GM19397 (cell line): ENCODE measurements around the gene ABCA4.

Experiments
- ATAC-seq: cut with Tn5 transposase; IDR thresholded peaks from one replicate; pipeline ENCODE4 v1.9.1; 2021; ENCODE audit warnings: mild to moderate bottlenecking, moderate library complexity; ENCODE audit not compliant: unreplicated experiment

ABCA4 gene

GRCh38 chr1:94056996-94057395 is 64.0 kb downstream of the ABCA4 start:
- no peak for ATAC-seq

DNA sequence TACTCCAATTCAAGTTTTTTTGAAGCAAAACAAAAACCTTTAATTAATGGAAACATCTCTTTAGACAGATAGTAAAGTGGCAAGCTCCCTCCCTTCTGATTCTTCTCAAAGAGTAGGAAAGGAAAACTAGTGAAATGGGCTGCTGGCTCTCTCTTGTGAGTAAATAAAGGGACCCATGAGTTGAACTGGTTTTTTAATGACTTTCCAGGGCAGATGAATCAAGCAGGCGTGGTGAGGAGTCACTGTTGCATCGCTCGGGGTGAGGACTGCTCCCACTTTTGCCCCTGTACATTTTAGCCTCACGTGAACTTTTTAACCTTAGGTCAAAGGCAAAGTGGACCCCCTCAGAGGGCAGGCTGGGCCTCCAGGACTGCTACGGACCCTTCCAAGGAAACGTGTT is 64.8 kb downstream of the ABCA4 start:
- no peak for ATAC-seq

DNA sequence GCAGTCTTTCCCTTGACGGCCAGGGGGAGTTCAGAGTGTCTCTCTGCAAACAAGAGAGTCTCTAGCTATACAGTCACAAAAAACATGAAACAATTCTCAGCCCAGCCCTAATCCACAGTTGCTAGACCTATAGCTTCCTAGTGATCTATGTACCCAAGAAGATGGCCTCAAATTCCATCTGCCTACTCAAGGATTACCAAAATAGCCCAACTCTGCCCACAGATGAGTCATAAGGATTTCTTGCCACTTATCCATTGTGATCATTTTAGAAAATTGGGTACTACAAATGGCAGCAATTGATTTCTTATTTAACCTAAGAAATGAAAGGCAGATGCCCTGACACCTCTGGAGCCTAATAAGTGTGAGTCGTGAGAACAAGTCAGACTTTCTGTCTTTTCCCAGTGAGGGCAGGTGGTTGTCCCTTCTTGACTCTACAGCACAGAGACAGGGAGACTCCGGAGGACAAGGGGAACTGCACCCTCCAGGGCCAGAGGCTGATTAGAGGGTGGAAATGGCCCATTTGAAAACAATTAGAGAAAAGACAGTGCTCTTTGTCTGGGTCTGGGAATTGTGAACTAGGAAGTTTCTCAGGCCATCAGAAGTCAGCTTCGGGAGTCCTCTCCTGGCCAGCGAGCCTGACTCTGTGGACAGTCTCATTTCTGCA is 65.4 kb downstream of the ABCA4 start:
- ATAC-seq: no peak

DNA sequence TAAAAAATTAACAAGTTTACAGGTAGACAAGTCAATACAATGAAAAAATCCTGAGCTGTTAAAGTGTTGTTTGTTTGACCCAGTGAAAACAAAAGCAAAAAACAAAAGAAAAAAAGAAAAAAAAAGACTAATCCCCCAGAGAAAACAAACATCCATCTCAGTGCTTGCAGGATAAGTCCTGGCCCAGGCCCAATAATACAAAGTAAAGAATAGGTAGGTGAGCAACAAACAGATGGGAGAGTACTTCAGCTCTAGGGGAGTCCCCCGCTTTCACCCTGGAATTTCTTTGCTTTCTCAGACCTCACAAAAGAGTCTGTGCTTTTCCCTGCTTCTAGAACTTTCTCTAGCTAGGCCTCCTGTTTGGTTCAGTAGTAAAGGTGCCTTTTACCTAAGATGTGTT is 70.3 kb downstream of the ABCA4 start:
- ATAC-seq: no peak

DNA sequence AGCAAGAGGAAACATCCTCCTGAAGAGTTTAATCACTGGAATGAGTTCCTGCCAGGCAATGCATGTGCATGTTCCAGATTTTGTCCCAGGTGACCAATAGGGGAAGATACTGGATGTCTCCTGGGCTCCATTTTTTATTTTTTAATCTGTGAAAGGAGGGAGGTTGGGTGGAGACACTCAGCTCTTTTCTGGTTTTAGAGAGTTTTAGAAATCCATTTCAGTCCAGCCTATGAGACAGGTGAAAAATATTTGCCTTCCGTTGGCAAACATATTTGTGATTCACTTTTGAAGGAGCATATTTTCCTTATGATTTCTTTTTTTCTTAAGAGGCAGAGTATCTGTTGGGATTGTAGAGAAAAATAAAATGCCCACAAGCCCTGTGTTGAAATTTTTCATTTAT is 70.7 kb downstream of the ABCA4 start:
- ATAC-seq: no peak

DNA sequence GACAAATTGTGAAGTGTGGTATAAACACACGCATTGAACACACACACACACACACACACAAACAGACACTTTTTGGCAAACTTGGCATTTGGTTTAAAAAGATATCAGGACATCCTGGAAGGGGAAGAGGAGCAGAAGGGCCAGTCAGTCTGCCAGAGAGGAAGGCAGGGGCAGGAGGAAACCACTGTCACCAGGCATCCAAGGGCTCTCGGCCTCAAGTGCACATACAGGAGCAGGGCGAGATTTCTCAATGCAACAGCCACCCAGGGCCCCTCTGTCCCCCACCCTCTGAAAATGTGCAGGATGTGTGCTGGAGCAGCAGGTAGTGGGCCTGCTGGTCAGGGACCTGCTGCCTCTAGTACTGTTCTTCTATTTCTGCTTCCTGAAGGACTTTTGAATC is 71.2 kb downstream of the ABCA4 start:
- no peak for ATAC-seq

GRCh38 chr1:94048413-94049164 is 72.4 kb downstream of the ABCA4 start:
- ATAC-seq: no peak

GRCh38 chr1:94047949-94048348 is 73.0 kb downstream of the ABCA4 start:
- no peak for ATAC-seq

DNA sequence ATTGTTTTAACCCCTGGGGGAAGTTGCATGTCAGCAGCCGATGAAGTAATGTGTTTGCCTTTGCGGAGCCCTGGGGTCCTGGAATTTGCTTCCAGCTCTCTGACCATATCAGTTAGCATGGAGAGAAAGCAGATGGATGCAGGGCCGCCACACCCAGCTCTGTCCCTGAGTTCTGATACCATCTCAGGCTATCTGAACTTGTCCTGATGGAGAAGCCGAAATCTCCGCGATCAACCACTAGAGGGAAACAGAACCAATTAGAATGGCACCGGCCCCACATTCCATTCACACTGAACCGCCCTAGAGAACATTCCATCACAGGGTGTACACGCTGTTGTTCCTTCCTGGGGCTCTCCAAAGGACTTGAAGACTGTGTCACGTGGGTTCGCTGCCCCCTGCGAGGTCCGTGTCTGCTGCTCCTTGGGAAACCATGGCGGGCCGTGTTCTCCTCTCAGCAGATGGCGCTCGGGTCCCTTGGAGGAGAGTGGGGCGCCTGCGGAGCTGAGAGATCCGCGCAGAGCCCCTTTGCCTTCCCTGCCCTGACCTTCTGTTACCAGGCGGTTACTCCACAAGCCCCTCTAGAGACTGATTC is 75.4 kb downstream of the ABCA4 start:
- ATAC-seq: no peak

DNA sequence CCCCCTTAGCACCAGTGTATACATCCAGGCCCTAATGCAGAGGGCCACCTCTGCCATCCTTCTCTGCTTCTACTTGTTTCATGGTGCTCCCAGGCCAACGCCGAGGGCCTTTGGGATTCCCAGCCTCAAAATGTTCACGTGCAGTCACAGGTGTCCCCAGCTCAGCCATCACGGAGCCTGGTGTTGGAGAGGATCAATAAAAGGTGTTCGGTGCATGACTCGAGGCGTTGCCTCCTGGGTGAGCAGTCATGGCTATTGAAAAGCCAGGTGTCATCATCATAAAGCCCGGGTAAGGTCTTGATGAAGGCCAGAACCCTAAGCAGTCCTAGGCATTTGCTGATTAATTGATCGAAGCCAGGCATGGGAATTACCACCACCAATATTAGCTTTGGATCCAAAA is 76.1 kb downstream of the ABCA4 start:
- ATAC-seq: no peak

DNA sequence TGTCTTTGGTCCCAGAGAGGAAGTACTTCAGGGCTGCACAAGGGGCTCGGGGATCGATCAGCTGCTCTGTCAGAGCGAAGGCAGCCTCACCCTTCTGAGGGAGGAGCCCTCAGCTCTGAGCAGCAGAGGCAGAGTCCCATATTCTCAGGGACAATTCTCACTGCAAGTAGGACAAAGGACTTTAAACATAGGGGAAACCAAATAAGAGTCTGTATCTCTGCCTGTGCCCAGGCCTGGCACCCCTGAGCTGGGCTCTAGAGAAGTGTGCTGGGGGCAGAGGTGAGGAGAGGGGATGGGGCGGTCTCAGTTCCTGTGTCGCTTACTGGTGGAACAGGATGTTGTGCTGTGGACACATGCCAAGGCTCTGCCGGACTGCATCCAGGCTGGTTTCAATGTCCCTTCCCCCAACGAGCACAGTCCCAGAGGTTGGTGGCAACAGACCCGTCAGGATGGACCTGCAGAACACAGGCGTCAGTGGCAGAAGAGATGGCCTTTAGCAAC is 76.6 kb downstream of the ABCA4 start:
- ATAC-seq: no peak

GRCh38 chr1:94043738-94044289 is 77.1 kb downstream of the ABCA4 start:
- ATAC-seq: no peak

GRCh38 chr1:94042388-94042787 is 78.6 kb downstream of the ABCA4 start:
- ATAC-seq: no peak

- no peak for ATAC-seq
Measured at GRCh38 chr1:94039871-94040569, 80.9 kb downstream of the ABCA4 start.

DNA sequence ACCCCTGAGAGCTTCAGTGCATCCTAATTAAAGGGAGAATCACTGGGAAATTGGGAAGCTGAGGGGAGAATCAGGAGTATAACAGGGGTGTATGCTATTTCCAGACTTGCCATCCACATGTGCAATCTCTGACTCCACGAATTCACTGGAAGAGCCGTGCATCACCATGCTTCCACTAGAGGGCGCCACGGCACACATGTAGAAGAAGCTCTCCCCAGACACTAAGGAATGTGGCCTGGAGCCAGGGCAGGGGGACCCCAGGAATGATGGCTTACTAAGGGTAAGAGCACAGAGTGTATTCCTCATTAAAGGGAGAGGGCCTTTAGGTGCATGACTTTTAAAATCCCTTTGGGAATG is 81.5 kb downstream of the ABCA4 start:
- no peak for ATAC-seq

DNA sequence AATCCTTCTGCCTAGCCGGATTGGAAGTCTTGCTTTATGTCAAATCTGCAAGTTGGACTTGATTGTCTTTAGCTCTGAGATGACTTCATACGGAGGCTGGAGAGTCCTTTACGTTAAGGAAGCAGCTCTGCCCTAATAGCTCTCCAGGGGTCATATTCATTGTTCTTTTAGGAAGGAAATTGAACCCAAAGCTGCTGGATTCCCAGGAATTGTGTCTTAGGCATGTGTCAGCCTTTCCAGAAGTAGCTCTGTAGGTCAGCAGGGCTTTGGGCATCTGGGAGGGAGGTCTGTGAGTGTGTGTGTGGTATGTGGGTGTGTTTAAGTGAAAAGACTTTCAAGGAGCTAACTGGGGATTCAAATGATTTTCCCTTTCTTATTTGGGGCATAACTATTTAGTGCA is 82.4 kb downstream of the ABCA4 start:
- ATAC-seq: no peak

- ATAC-seq: no peak
Measured at GRCh38 chr1:94037392-94038229, 83.3 kb downstream of the ABCA4 start.

DNA sequence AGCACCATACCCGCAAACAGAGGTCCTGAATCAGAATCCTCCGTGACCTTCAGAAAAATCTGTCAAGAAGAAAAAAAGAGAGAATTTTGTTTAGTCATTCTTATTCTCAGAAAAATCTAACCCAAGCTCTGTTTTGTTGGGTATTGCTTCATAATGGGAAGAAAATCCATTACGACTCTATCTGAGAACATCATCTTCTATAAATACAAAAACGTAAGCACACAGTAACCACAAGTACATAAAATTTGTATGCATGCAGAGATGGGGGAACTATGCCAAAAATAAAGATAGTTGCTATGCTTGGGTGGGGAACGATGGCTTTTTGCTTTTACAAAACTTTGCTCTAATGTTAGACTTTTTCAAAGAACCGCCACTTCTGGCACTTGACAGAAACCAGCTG is 84.2 kb downstream of the ABCA4 start:
- ATAC-seq: no peak

DNA sequence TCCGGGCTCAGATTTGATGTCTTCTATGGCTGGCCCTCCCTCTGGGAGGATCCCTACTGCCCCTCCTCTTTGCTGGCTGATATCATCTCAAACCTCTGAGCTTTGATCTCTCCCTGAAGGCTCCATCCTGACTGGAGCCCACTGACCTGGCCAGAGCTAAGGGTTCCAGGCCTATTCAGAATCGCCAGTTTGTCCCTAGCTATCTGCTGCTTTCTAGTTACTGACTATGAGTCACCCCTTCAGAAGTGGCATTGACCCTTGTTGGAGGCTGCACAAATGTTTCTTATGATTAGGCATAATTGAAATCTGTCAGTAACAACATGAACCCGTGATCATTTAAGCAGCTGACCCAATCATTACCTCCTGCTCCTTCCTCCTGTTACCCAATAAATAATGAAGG is 87.1 kb downstream of the ABCA4 start:
- ATAC-seq: no peak

- no peak for ATAC-seq
Measured at GRCh38 chr1:94032637-94033036, 88.3 kb downstream of the ABCA4 start.
